SK-N-SH treated with all-trans-retinoic acid at 6 μM for 48 hours (cell line): ENCODE measurements around the gene USH2A.

Source experiments
- ATAC-seq: fragments of 200-7000 bp; cut with Tn5 transposase; 3 replicates; pipeline ENCODE4 v1.9.1; 2020; ENCODE audit warnings: mild to moderate bottlenecking, moderate library complexity
- ARNTL ChIP-seq: fragments of 450-650 bp; formaldehyde crosslinking; IDR thresholded peaks from 2 replicates; pipeline ENCODE4 v1.5.0; 2020; ENCODE audit warnings: low read depth, mild to moderate bottlenecking, moderate library complexity, borderline replicate concordance
- BACH2 ChIP-seq: fragments of 250-450 bp; sonication (Bioruptor Pico); IDR thresholded peaks from 2 replicates; pipeline ENCODE4 v1.9.0; 2021; ENCODE audit warnings: mild to moderate bottlenecking, borderline replicate concordance
- CSDC2 ChIP-seq: fragments of 250-450 bp; sonication (Bioruptor Pico); IDR thresholded peaks from 2 replicates; pipeline ENCODE4 v1.5.0; 2020; ENCODE audit warnings: mild to moderate bottlenecking, moderate library complexity
- ESRRG ChIP-seq: fragments of 250-450 bp; sonication (Bioruptor Pico); IDR thresholded peaks from 2 replicates; pipeline ENCODE4 v1.6.1; 2021; ENCODE audit warnings: mild to moderate bottlenecking
- GLIS3 ChIP-seq: fragments of 250-450 bp; sonication (Bioruptor Pico); IDR thresholded peaks from 2 replicates; pipeline ENCODE4 v1.5.0; 2020; ENCODE audit warnings: mild to moderate bottlenecking, moderate library complexity
- ISL1 ChIP-seq: fragments of 250-450 bp; sonication (Bioruptor Pico); IDR thresholded peaks from 2 replicates; pipeline ENCODE4 v2.1.2; 2022; ENCODE audit warnings: mild to moderate bottlenecking, moderate library complexity
- PPARA ChIP-seq: fragments of 250-450 bp; sonication (Bioruptor Pico); IDR thresholded peaks from 2 replicates; pipeline ENCODE4 v1.5.0; 2020; ENCODE audit warnings: mild to moderate bottlenecking, borderline replicate concordance
- RARB ChIP-seq: fragments of 250-450 bp; sonication (Bioruptor Pico); IDR thresholded peaks from 2 replicates; pipeline ENCODE4 v1.8.0; 2021; ENCODE audit warnings: mild to moderate bottlenecking, moderate library complexity
- TOX ChIP-seq: fragments of 250-450 bp; sonication (Bioruptor Pico); IDR thresholded peaks from 2 replicates; pipeline ENCODE4 v1.8.0; 2021; ENCODE audit warnings: mild to moderate bottlenecking, moderate library complexity, borderline replicate concordance
- ZC3H10 ChIP-seq: fragments of 250-450 bp; sonication (Bioruptor Pico); IDR thresholded peaks from 2 replicates; pipeline ENCODE4 v1.5.1; 2021; ENCODE audit warnings: mild to moderate bottlenecking, moderate library complexity
- ZFP30 ChIP-seq: fragments of 450-650 bp; formaldehyde crosslinking; IDR thresholded peaks from 2 replicates; pipeline ENCODE4 v1.5.0; 2022; ENCODE audit warnings: mild to moderate bottlenecking, moderate library complexity
- ZNF565 ChIP-seq: fragments of 450-650 bp; formaldehyde crosslinking; conservative IDR thresholded peaks from 2 replicates; pipeline ENCODE4 v1.5.0; 2020; ENCODE audit warnings: low read depth, mild to moderate bottlenecking, moderate library complexity
- ZNF70 ChIP-seq: fragments of 450-650 bp; formaldehyde crosslinking; IDR thresholded peaks from 2 replicates; pipeline ENCODE4 v1.5.0; 2020; ENCODE audit warnings: mild to moderate bottlenecking, moderate library complexity
- TF ChIP-seq, protein P1 (sequence below): fragments of 250-450 bp; sonication (Bioruptor Pico); IDR thresholded peaks from 2 replicates; pipeline ENCODE4 v1.8.0; 2021; ENCODE audit warnings: low read depth, mild to moderate bottlenecking, moderate library complexity, borderline replicate concordance
- TF ChIP-seq, protein P2 (sequence below): fragments of 250-450 bp; sonication (Bioruptor Pico); IDR thresholded peaks from 2 replicates; pipeline ENCODE4 v1.5.1; 2020; ENCODE audit warnings: low read depth, mild to moderate bottlenecking, moderate library complexity
- TF ChIP-seq, protein P3 (sequence below): fragments of 250-450 bp; sonication (Bioruptor Pico); IDR thresholded peaks from 2 replicates; pipeline ENCODE4 v1.5.0; 2020; ENCODE audit warnings: mild to moderate bottlenecking, moderate library complexity
- TF ChIP-seq, protein P4 (sequence below): fragments of 250-450 bp; sonication (Bioruptor Pico); IDR thresholded peaks from 2 replicates; pipeline ENCODE4 v1.8.0; 2020; ENCODE audit warnings: mild to moderate bottlenecking, moderate library complexity, borderline replicate concordance

USH2A gene

DNA sequence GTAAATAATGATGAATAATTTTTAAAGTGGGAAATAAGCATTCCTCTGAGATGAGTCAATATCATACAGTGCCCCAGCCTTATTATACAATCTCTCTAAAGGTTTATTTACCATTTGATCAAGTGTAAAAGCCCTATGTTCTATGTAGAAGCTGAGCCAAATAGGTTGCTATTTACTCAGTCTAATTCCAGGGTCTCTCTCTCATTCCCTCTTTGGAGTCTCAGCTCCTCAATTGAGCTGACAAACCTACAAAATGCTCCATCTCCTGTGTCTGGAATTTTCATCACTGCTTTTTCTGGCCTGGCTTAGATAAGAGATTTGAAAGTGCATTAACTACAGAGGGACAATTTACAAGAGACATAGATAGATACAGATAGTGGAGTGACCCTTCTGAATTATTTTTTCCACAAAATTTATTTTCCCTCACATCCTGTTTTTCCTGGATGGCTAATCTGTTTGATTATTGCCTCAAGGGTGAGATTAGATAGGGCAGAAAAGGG is 24.8 kb upstream of the USH2A start:
- TF ChIP-seq, protein P1, sequence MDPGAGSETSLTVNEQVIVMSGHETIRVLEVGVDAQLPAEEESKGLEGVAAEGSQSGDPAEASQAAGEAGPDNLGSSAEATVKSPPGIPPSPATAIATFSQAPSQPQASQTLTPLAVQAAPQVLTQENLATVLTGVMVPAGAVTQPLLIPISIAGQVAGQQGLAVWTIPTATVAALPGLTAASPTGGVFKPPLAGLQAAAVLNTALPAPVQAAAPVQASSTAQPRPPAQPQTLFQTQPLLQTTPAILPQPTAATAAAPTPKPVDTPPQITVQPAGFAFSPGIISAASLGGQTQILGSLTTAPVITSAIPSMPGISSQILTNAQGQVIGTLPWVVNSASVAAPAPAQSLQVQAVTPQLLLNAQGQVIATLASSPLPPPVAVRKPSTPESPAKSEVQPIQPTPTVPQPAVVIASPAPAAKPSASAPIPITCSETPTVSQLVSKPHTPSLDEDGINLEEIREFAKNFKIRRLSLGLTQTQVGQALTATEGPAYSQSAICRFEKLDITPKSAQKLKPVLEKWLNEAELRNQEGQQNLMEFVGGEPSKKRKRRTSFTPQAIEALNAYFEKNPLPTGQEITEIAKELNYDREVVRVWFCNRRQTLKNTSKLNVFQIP (CRISPR knock-in tag), result no peak
- TF ChIP-seq, protein P2, sequence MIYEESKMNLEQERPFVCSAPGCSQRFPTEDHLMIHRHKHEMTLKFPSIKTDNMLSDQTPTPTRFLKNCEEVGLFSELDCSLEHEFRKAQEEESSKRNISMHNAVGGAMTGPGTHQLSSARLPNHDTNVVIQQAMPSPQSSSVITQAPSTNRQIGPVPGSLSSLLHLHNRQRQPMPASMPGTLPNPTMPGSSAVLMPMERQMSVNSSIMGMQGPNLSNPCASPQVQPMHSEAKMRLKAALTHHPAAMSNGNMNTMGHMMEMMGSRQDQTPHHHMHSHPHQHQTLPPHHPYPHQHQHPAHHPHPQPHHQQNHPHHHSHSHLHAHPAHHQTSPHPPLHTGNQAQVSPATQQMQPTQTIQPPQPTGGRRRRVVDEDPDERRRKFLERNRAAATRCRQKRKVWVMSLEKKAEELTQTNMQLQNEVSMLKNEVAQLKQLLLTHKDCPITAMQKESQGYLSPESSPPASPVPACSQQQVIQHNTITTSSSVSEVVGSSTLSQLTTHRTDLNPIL, result no peak
- TF ChIP-seq, protein P3, sequence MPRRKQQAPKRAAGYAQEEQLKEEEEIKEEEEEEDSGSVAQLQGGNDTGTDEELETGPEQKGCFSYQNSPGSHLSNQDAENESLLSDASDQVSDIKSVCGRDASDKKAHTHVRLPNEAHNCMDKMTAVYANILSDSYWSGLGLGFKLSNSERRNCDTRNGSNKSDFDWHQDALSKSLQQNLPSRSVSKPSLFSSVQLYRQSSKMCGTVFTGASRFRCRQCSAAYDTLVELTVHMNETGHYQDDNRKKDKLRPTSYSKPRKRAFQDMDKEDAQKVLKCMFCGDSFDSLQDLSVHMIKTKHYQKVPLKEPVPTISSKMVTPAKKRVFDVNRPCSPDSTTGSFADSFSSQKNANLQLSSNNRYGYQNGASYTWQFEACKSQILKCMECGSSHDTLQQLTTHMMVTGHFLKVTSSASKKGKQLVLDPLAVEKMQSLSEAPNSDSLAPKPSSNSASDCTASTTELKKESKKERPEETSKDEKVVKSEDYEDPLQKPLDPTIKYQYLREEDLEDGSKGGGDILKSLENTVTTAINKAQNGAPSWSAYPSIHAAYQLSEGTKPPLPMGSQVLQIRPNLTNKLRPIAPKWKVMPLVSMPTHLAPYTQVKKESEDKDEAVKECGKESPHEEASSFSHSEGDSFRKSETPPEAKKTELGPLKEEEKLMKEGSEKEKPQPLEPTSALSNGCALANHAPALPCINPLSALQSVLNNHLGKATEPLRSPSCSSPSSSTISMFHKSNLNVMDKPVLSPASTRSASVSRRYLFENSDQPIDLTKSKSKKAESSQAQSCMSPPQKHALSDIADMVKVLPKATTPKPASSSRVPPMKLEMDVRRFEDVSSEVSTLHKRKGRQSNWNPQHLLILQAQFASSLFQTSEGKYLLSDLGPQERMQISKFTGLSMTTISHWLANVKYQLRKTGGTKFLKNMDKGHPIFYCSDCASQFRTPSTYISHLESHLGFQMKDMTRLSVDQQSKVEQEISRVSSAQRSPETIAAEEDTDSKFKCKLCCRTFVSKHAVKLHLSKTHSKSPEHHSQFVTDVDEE (CRISPR knock-in tag), result peak; percentile 77; the same call in 1 of the 2 replicates
- no peak for TF ChIP-seq BACH2 (CRISPR knock-in tag)
- TF ChIP-seq ZFP30 (CRISPR knock-in tag), result no peak
- TF ChIP-seq ZNF70 (CRISPR knock-in tag), result peak; percentile 86
- TF ChIP-seq ESRRG, result no peak
- TF ChIP-seq, all 23 proteins: peak for 2
- peak; percentile 76 for ATAC-seq

DNA sequence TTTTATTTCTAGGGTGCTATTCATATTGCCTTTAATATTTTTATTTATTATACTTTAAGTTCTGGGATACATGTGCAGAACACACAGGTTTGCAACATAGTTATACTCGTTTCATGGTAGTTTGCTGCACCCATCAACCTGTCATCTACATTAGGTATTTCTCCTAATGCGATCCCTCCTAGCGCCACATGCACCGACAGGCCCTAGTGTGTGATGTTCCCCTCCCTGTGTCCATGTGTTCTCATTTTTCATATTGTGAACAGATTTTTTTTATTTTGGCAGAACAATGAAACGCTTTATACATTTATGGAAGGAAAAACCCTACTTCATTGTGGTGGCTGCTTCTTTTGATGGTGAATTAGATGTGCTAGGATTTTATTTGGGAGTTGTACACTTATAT is 14.4 kb upstream of the USH2A start:
- no peak for ATAC-seq
- TF ChIP-seq, protein P1 (CRISPR knock-in tag), result no peak
- TF ChIP-seq ZNF565 (CRISPR knock-in tag) (no peak), ISL1 (no peak), CSDC2 (CRISPR knock-in tag) (no peak), GLIS3 (CRISPR knock-in tag) (no peak), TOX (CRISPR knock-in tag) (no peak), ZC3H10 (CRISPR knock-in tag) (no peak), RARB (CRISPR knock-in tag) (no peak), ZNF70 (CRISPR knock-in tag) (no peak), ARNTL (CRISPR knock-in tag) (no peak), ZFP30 (CRISPR knock-in tag) (no peak), PPARA (CRISPR knock-in tag) (no peak), BACH2 (CRISPR knock-in tag) (no peak)
- TF ChIP-seq, protein P3 (CRISPR knock-in tag), result no peak
- TF ChIP-seq, protein P4, sequence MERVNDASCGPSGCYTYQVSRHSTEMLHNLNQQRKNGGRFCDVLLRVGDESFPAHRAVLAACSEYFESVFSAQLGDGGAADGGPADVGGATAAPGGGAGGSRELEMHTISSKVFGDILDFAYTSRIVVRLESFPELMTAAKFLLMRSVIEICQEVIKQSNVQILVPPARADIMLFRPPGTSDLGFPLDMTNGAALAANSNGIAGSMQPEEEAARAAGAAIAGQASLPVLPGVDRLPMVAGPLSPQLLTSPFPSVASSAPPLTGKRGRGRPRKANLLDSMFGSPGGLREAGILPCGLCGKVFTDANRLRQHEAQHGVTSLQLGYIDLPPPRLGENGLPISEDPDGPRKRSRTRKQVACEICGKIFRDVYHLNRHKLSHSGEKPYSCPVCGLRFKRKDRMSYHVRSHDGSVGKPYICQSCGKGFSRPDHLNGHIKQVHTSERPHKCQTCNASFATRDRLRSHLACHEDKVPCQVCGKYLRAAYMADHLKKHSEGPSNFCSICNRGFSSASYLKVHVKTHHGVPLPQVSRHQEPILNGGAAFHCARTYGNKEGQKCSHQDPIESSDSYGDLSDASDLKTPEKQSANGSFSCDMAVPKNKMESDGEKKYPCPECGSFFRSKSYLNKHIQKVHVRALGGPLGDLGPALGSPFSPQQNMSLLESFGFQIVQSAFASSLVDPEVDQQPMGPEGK (CRISPR knock-in tag), result no peak
- TF ChIP-seq, protein P2, result no peak
- TF ChIP-seq, all 23 proteins: peak for 0
